Mesenteric fat pad (tissue), 1 donor: Measurements from ENCODE around the gene CENPB. TPM values are rescaled to one million over a fixed set of nuclear protein-coding genes. Genes with fewer than 3 reads are reported as not detected.

Experiments
- DNase-seq: peaks from one replicate; pipeline ENCODE4 v3.0.0-alpha.2; 2020; ENCODE audit warnings: low spot score
- total RNA-seq: library from RNA; stranded (reverse); fragmentation: NEBNext Ultra II Directional; extraction: Animal tissue kit (Norgen Biotek cat#: 25700); gene quantifications from one replicate; pipeline ENCODE4 v1.2.1, GENCODE V29; 2021
- donor health status: DM: yes; HTN: yes; CAD: no.

Gene CENPB
- total RNA-seq, 1 donor from 2014 or later, result 97.3 TPM

DNA sequence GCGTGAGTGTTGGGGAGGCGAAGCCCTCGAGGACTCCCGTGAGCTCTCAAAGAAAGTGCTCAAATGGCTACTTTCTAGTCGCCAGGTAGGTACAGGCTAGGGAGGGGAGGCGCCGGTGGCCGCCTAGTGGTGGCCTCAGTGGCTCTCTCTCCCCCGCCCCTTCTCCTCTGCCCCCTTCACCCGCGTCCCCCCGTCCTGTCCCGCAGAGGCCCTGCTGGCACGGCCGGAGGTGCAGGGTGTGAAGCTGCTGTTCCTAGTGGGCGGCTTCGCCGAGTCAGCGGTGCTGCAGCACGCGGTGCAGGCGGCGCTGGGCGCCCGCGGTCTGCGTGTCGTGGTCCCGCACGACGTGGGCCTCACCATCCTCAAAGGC lies 35.2 kb downstream of the CENPB start:
- DNase-seq, result no peak

DNA sequence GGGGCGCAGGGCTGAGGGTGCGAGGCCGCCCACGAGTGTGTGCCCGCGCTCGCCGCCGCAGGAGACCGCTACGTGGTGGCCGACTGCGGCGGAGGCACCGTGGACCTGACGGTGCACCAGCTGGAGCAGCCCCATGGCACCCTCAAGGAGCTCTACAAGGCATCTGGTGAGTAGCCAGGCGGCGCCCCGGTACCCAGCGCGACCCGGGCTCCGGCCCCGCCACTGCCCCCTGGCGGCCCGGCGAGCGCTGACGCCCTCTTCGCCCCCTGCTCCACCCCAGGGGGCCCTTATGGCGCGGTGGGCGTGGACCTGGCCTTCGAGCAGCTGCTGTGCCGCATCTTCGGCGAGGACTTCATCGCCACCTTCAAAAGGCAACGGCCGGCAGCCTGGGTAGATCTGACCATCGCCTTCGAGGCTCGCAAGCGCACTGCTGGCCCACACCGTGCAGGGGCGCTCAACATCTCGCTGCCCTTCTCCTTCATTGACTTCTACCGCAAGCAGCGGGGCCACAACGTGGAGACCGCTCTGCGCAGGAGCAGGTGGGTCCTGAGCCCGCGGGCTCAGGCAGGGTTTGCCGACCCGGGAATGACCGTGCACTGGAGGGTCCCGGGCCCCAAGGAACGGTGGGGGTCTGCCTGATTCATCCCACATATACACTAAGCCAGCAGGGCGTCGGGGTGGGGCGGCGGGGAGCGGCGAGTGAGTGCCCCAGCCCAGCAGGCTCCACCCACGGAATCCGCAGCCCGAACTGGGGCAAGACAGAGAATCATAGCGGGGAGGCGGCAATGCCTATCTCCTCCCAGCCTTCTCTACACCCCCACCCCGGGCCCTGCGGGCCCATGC lies 36.6 kb downstream of the CENPB start:
- DNase-seq, result no peak

DNA sequence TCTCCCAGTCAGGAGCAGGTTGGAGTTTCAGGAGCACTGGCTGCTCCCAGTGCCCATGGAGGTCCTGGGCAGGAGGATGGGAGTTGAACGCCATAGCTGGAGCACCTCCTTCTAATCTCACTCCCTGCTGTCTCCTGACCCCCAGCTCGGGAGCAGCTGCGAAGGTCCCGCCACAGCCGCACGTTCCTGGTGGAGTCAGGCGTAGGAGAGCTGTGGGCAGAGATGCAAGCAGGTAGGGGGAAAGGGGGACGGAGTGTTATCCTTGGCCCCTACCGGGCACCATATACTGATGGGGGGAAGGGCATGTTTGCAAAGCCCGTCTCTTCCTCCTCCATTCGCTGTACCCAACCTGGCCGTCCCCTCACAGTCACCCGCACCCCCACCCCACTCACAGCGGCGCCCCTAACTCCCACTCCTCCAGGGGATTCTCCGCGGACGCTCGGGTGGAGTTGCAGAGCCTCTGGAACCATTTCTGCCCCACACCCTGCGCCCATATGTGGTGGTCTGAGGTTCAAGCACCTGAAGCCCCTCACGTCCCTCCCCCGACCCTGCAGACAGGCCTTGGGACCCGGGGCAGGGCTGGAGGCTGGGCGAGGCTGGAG lies 37.4 kb downstream of the CENPB start:
- DNase-seq, result no peak

- no peak for DNase-seq
Observed at GRCh38 chr20:3748073-3748472, 38.5 kb downstream of the CENPB start.

GRCh38 chr20:3747471-3747870 lies 39.1 kb downstream of the CENPB start:
- DNase-seq, result no peak

DNA sequence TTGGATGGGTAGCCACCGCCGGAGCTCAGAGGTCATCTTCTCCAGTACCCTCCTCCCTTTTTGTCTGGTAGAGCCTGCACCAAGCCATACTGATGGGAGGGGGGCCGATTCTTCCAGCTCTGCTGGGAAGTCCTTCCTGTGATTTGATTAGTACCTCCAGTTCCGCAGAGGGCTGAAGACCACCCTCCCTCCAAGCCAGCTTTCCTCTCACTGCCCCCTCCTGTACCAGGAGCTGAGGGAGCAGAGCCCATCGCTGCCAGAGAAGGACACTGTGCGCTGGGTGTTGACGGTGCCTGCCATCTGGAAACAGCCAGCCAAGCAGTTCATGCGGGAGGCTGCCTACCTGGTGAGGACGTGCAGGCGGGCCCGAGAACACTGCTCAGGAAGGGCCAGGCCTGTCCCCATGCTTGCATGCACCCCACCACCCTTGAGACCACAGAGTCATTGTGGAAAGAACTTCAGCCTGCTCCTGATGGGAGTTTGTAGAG lies 40.8 kb downstream of the CENPB start:
- DNase-seq, result no peak

DNA sequence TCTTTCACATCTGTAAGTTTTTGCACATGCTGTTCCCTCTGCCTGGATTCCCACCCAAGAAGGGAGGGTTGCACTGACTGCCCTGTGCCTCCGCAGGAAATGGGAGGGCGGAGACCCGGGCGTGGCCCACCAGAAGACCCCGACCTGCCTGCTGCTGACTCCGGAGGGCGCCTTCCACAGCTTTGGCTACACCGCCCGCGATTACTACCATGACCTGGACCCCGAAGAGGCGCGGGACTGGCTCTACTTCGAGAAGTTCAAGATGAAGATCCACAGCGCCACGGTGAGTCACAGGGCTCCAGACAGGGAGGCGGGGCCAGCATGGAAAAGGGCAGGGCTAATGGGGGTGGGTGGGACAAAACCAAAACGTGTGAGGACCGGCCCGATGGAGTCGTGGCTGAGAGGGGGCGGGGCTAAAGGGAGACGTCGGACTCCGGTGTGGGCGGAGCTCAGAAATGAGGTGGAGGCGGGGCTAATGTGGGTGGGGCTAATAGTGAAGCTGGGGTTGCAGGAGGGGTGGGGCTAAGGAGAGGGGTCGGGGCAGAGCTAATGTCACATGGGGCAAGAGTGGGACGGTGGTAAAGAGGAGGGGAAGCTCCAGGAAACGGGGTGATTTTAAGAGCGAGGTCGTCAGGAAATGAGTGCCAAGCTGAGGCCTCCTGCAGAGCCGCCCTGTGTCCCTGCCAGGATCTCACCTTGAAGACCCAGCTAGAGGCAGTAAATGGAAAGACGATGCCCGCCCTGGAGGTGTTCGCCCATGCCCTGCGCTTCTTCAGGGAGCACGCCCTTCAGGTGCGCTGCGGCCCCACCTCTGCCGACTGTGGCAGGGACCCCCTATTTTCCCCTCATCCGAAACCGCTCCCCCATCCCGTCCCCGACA lies 41.5 kb downstream of the CENPB start:
- no peak for DNase-seq

GRCh38 chr20:3744037-3744436 lies 42.5 kb downstream of the CENPB start:
- no peak for DNase-seq

- DNase-seq, result no peak
Observed at GRCh38 chr20:3743251-3743650, 43.3 kb downstream of the CENPB start.

DNA sequence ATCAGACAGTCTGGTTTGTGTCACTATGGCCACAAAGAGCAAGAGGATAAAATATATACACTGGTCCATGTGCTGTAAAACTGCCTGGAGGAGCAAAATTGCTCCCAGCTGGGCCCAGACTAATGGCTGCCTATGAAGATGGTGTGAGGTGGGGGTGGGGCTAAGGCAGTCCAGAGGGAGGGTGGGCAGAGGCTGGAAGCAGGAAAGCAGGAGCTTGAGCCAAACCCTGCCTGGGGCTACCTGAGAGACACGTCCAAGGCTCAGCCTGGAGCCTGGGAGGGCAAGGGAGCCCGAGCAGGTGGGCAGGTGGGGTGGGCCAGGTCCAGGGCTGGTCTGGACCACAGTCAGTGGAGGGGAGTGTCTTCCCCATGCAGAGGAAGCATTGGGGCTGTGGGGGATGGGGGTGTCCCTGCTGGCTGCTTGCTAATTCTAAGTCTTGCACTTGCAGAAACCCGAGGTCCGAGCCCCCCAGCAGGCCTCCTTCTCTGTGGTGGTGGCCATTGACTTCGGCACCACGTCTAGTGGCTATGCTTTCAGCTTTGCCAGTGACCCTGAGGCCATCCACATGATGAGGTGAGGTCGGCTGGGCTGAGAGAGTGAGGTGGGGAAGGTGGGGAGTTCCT lies 44.6 kb downstream of the CENPB start:
- no peak for DNase-seq

- no peak for DNase-seq
Observed at GRCh38 chr20:3740615-3741301, 45.8 kb downstream of the CENPB start.

DNA sequence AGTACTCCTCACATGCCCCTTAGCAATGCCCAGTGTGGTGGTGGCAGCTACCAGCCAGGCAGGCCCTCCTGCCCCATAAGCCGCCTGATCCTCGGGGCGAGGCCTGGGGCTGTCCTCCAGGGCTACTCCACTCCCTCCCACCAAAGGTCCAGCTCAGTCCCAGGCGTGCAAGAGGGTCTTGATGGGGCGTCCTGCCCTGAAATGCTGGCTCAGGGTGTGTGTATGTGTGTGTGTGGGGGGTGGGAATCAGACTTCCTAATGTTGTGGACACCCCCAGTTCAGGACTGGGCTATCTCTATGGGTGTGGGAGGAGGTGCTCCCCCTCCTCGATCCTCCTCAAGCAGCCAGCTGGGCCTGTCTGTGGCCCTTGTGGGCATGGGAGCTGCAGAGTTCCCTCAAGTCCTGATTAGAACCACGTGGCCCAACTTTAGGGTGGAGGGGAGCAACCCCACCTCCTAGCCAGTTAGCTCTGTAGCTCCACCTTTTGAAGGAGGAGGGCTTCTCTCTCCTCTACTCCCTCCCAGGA lies 46.6 kb downstream of the CENPB start:
- DNase-seq, result no peak

- no peak for DNase-seq
Observed at GRCh38 chr20:3739054-3739925, 47.2 kb downstream of the CENPB start.

DNA sequence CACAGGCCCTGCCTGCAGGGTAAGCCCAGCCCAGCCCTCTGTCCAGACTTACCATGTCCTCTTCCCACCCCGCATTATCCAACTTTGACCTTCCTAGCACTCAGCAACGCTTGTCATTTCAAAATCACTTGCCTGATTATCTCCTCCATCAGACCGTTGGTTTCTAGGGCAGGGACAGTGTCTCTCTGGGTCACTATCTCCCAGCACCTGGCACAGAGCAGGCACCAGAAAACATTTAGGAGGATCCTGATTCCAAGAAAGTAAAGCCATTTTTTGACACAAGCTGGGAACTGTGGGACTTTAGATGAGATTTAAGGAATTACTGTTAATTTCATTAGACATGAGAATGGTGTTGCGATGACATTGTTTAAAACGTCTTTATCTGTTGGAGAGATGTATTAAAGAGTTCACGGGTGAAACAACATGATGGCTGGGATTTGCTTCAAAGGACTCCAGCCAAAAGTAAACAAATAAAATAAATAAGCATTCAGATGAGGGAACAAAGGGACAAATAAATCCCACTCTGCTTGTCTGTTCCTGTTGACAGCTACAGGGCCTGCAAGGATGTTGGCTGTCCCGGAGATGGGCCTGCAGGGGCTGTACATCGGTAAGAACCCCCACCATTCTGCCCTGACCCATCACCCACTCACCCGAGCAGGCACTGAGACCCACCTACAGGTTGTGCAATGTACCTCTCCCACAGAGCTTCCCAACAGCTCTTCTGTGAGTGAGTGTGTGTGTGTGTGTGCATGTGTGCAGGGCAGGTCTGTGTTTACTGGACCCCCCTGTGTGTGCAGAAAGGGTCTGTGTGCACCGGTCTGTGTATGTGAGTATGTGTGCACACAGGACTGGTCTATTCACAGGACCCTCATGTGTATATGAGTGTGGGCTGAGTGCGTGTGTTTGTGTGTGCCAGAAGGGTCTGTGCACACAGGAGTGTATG lies 48.2 kb downstream of the CENPB start:
- DNase-seq, result no peak

GRCh38 chr20:3735768-3736167 lies 50.8 kb downstream of the CENPB start:
- DNase-seq, result no peak

DNA sequence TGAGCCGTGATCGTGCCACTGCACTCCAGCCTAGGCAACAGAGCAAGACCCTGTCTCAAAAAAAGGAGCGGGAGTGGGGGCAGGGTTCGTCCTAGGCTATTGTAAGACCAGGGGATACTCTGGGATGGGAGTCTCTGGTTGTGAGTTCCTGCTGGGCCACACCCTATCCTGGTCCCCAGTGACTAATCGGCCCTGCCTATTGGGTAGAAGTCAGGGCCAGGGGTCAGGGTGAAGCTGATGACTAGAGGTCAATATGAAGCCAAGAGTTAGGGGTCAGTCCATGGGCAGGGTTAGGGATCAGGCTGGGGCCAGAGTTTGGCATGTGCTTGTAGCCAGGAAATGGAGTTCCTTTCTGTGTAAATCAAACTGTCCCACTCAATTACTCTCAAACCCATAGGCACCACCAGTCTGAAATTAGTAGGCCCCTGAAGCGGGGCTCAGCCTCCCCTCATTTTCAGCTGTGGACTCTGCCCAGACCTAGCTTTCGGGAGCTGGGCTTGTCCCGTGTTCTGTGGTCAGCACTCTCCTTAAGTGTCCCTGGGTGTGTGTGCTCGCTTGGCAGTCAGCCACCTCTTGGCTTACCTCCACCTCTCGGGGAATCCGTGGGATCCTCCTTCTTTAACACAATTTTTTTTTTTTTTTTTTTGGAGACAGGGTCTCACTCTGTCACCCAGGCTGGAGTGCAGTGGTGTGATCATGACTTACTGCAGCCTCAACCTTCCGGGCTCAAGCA lies 52.3 kb downstream of the CENPB start:
- no peak for DNase-seq
